GM19468 (cell line): ENCODE measurements around the gene SDHD.

Experiments
- ATAC-seq: cut with Tn5 transposase; IDR thresholded peaks from one replicate; pipeline ENCODE4 v1.9.1; 2021; ENCODE audit warnings: mild to moderate bottlenecking, moderate library complexity, moderate number of reproducible peaks; ENCODE audit not compliant: unreplicated experiment; ENCODE audit errors: extremely low read depth

SDHD gene

GRCh38 chr11:112097734-112098528, 11.3 kb downstream of the SDHD start:
- ATAC-seq = no peak

GRCh38 chr11:112100462-112100861, 13.8 kb downstream of the SDHD start:
- no peak for ATAC-seq

- ATAC-seq = no peak
Observed at GRCh38 chr11:112103446-112103845, 16.8 kb downstream of the SDHD start.

GRCh38 chr11:112106070-112106469, 19.4 kb downstream of the SDHD start:
- ATAC-seq = no peak

GRCh38 chr11:112113539-112114457, 27.1 kb downstream of the SDHD start:
- ATAC-seq = no peak

GRCh38 chr11:112114460-112114859, 27.8 kb downstream of the SDHD start:
- no peak for ATAC-seq

- ATAC-seq = no peak
Observed at GRCh38 chr11:112115386-112115785, 28.7 kb downstream of the SDHD start.

- ATAC-seq = no peak
Observed at GRCh38 chr11:112118176-112118575, 31.5 kb downstream of the SDHD start.

GRCh38 chr11:112121981-112122615, 35.4 kb downstream of the SDHD start:
- no peak for ATAC-seq

GRCh38 chr11:112123129-112123528, 36.5 kb downstream of the SDHD start:
- ATAC-seq = no peak

- no peak for ATAC-seq
Observed at GRCh38 chr11:112127056-112127455, 40.4 kb downstream of the SDHD start.

- no peak for ATAC-seq
Observed at GRCh38 chr11:112128483-112129121, 41.9 kb downstream of the SDHD start.

GRCh38 chr11:112129656-112130055, 43.0 kb downstream of the SDHD start:
- no peak for ATAC-seq

- ATAC-seq = no peak
Observed at GRCh38 chr11:112132737-112133136, 46.1 kb downstream of the SDHD start.

- ATAC-seq = no peak
Observed at GRCh38 chr11:112134473-112134872, 47.8 kb downstream of the SDHD start.

- no peak for ATAC-seq
Observed at GRCh38 chr11:112143597-112143996, 56.9 kb downstream of the SDHD start.
